Naive thymus-derived CD4-positive, alpha-beta T cell (primary cell): ENCODE data around the gene PARVG. TPM values are rescaled to one million over a fixed set of nuclear protein-coding genes. Genes with fewer than 3 reads are reported as not detected.

ENCODE experiments used
- ATAC-seq: fragments of 150-1000 bp; cut with Tn5 transposase; 2 replicates; pipeline ENCODE4 v1.10.0; 2021; ENCODE audit warnings: mild to moderate bottlenecking, moderate library complexity
- CTCF ChIA-PET: fragments of 350-600 bp; sonication (Branson Sonifier 250); formaldehyde crosslinking; loops from one replicate; lab custom pipeline; 2021; ENCODE audit warnings: antibody characterized with exemption; lab: Charles Lee
- POLR2A ChIA-PET: fragments of 350-600 bp; sonication (Branson Sonifier 250); formaldehyde crosslinking; loops from one replicate; lab custom pipeline; 2021; ENCODE audit warnings: antibody characterized with exemption, inconsistent platforms; lab: Charles Lee
- DNase-seq, 9 donors: peaks; one replicate each; pipeline versions ENCODE4 v3.0.0 to v3.0.0-alpha.2; 2020 to 2022; ENCODE audit warnings: mixed read lengths in 1 of 9
- H3K27ac ChIP-seq: one replicate; pipeline ENCODE4 v1.7.0; 2013; ENCODE audit warnings: mild to moderate bottlenecking, low read depth, low read length, moderate library complexity
- H3K27me3 ChIP-seq, 2 donors: one replicate each; pipeline ENCODE4 v1.7.0; 2013; ENCODE audit warnings: low read length in 2 of 2, mild to moderate bottlenecking in 2 of 2, moderate library complexity in 2 of 2; ENCODE audit not compliant: control insufficient read depth in 2 of 2, insufficient read depth in 2 of 2
- H3K36me3 ChIP-seq, 3 experiments: 1 replicate in 2 of 3; 2 replicates in 1 of 3; pipeline ENCODE4 v1.7.0; 2013; ENCODE audit warnings: low read length in 3 of 3, mild to moderate bottlenecking in 3 of 3, moderate library complexity in 1 of 3; ENCODE audit not compliant: insufficient read depth in 3 of 3, control insufficient read depth in 2 of 3
- H3K4me1 ChIP-seq, 2 donors: one replicate each; pipeline ENCODE4 v1.7.0; 2013; ENCODE audit warnings: low read length in 2 of 2, mild to moderate bottlenecking in 2 of 2, moderate library complexity in 1 of 2; ENCODE audit not compliant: control insufficient read depth in 2 of 2, insufficient read depth in 2 of 2
- H3K4me3 ChIP-seq: 2 replicates; pipeline ENCODE4 v1.7.0; 2013; ENCODE audit warnings: mild to moderate bottlenecking, low read length
- H3K9me3 ChIP-seq, 3 experiments: 1 replicate in 2 of 3; 2 replicates in 1 of 3; pipeline ENCODE4 v1.7.0; 2013; ENCODE audit warnings: low read length in 3 of 3; ENCODE audit not compliant: control insufficient read depth in 2 of 3
- H3K27ac Mint-ChIP-seq, 9 donors: one replicate each; pipeline ENCODE4 v1.8.0; 2020 to 2022; ENCODE audit warnings: mixed read lengths in 9 of 9, mild to moderate bottlenecking in 8 of 9, moderate library complexity in 5 of 9, inconsistent platforms in 2 of 9
- H3K27me3 Mint-ChIP-seq, 5 donors: one replicate each; pipeline ENCODE4 v1.8.0; 2021 to 2022; ENCODE audit warnings: mixed read lengths in 5 of 5, mild to moderate bottlenecking in 1 of 5
- H3K36me3 Mint-ChIP-seq, 5 donors: one replicate each; pipeline ENCODE4 v1.8.0; 2020 to 2022; ENCODE audit warnings: mixed read lengths in 5 of 5, mild to moderate bottlenecking in 3 of 5, inconsistent platforms in 1 of 5
- H3K4me1 Mint-ChIP-seq, 7 donors: one replicate each; pipeline ENCODE4 v1.8.0; 2020 to 2022; ENCODE audit warnings: mixed read lengths in 7 of 7, mild to moderate bottlenecking in 3 of 7, inconsistent platforms in 1 of 7
- H3K4me3 Mint-ChIP-seq, 10 donors: one replicate each; pipeline ENCODE4 v1.8.0; 2020 to 2022; ENCODE audit warnings: mild to moderate bottlenecking in 10 of 10, mixed read lengths in 10 of 10, moderate library complexity in 6 of 10, inconsistent platforms in 2 of 10
- H3K9me3 Mint-ChIP-seq, 11 donors: one replicate each; pipeline ENCODE4 v1.8.0; 2020 to 2022; ENCODE audit warnings: mixed read lengths in 11 of 11, mild to moderate bottlenecking in 4 of 11, inconsistent platforms in 1 of 11, moderate library complexity in 1 of 11
- intact Hi-C, 2 donors: fragments of 100-400 bp; cut with micrococcal nuclease; formaldehyde crosslinking; loops; one replicate each; pipeline ENCODE4 v1.15.1; 2023
- polyA plus RNA-seq, 2 donors: library from polyadenylated mRNA; unstranded; fragments of 300-500 nt; fragmentation: Illumina TruSeq; gene quantifications; one replicate each; pipeline ENCODE4 v1.2.3, GENCODE V29; 2021
- total RNA-seq, 6 experiments: library from RNA in 5 of 6; stranded (reverse) in 5 of 6; gene quantifications; 1 replicate in 5 of 6; 2 replicates in 1 of 6; pipeline ENCODE4 v1.2.3 and lab custom pipeline; 2021 to 2026

PARVG gene
- total and polyA plus RNA-seq, 7 experiments from 2014 or later: 36.4 to 209 (median 142) TPM

- no peak overlapping the region for H3K4me3 Mint-ChIP-seq
- ChIA-PET CTCF (no interaction called here), POLR2A (interaction anchor here (1.2 kb wide), 1 partner anchor 9 kb away, joined by 4 read pairs; no protein-coding TSS in a partner anchor)
- ATAC-seq (no peak), DNase-seq (no peak)
- Histone ChIP-seq H3K4me1 (no peaks in the 10 kb centered on the region), H3K27ac (no peak overlapping the region), H3K9me3 (peaks cover 0 to 8% (median 0%) of the 10 kb centered on the region in 3 experiments), H3K4me3 (no peak overlapping the region), H3K36me3 (peaks cover 0 to 7% (median 0%) of the 10 kb centered on the region in 3 experiments), H3K27me3 (no peaks in the 10 kb centered on the region)
- H3K27ac Mint-ChIP-seq: no peak overlapping the region
- peaks cover 4 to 30% (median 13%) of the 10 kb centered on the region in 11 donors for H3K9me3 Mint-ChIP-seq
- H3K27me3 Mint-ChIP-seq: no peaks in the 10 kb centered on the region
- intact Hi-C loops: no loop called here
- H3K4me1 Mint-ChIP-seq: peaks cover 0 to 12% (median 7%) of the 10 kb centered on the region in 7 donors
- H3K36me3 Mint-ChIP-seq: peaks cover 17 to 35% (median 28%) of the 10 kb centered on the region in 5 donors
These were observed 30.0 kb downstream of the PARVG start for GRCh38 chr22:44210722-44211121.

- intact Hi-C loops: no loop called here
- no peaks in the 10 kb centered on the region for H3K27me3 ChIP-seq
- H3K27ac ChIP-seq: no peak overlapping the region
- H3K27ac Mint-ChIP-seq: peak overlapping the region in 3 of 9 donors; percentile 1 to 4 (median 4)
- H3K36me3 ChIP-seq: no peaks in the 10 kb centered on the region
- peaks cover 0 to 8% (median 0%) of the 10 kb centered on the region in 3 experiments for H3K9me3 ChIP-seq
- DNase-seq (no peak), ATAC-seq (no peak)
- CTCF ChIA-PET: no interaction called here
- no peak overlapping the region for H3K4me3 Mint-ChIP-seq
- H3K4me1 ChIP-seq: no peaks in the 10 kb centered on the region
- H3K27me3 Mint-ChIP-seq: no peaks in the 10 kb centered on the region
- H3K4me3 ChIP-seq: no peak overlapping the region
- POLR2A ChIA-PET: interaction anchor here (0.5 to 1.2 kb wide), 2 partner anchors 8 to 21 kb away, joined by 3 to 4 read pairs; no protein-coding TSS in a partner anchor
- H3K9me3 Mint-ChIP-seq: peaks cover 4 to 36% (median 15%) of the 10 kb centered on the region in 11 donors
- H3K36me3 Mint-ChIP-seq: peaks cover 17 to 34% (median 30%) of the 10 kb centered on the region in 5 donors
- H3K4me1 Mint-ChIP-seq: peaks cover 0 to 12% (median 7%) of the 10 kb centered on the region in 7 donors
These were observed 30.7 kb downstream of the PARVG start for GRCh38 chr22:44211256-44211945.

- H3K4me1 ChIP-seq: no peaks in the 10 kb centered on the region
- Mint-ChIP-seq H3K27me3 (no peaks in the 10 kb centered on the region), H3K36me3 (peaks cover 17 to 34% (median 33%) of the 10 kb centered on the region in 5 donors), H3K27ac (no peak overlapping the region), H3K4me1 (peaks cover 0 to 12% (median 7%) of the 10 kb centered on the region in 7 donors), H3K4me3 (no peak overlapping the region), H3K9me3 (peaks cover 4 to 38% (median 15%) of the 10 kb centered on the region in 11 donors)
- H3K27me3 ChIP-seq: no peaks in the 10 kb centered on the region
- CTCF ChIA-PET: no interaction called here
- H3K36me3 ChIP-seq: no peaks in the 10 kb centered on the region
- H3K4me3 ChIP-seq: no peak overlapping the region
- POLR2A ChIA-PET: interaction anchor here (0.5 to 1.2 kb wide), 2 partner anchors 8 to 22 kb away, joined by 3 to 4 read pairs; no protein-coding TSS in a partner anchor
- DNase-seq (peak in 1 of 9 donors; percentile 8), ATAC-seq (no peak)
- no peak overlapping the region for H3K27ac ChIP-seq
- H3K9me3 ChIP-seq: peaks cover 0 to 8% (median 0%) of the 10 kb centered on the region in 3 experiments
- intact Hi-C loops: no loop called here
These were observed 31.5 kb downstream of the PARVG start for GRCh38 chr22:44211946-44212930.

- H3K36me3 ChIP-seq: no peaks in the 10 kb centered on the region
- Mint-ChIP-seq H3K27ac (no peak overlapping the region), H3K36me3 (peaks cover 17 to 34% (median 33%) of the 10 kb centered on the region in 5 donors), H3K27me3 (no peaks in the 10 kb centered on the region), H3K4me1 (peaks cover 0 to 12% (median 5%) of the 10 kb centered on the region in 7 donors), H3K9me3 (peaks cover 4 to 38% (median 15%) of the 10 kb centered on the region in 11 donors), H3K4me3 (no peak overlapping the region)
- POLR2A ChIA-PET: no interaction called here
- H3K27me3 ChIP-seq: no peaks in the 10 kb centered on the region
- DNase-seq (no peak), ATAC-seq (no peak)
- peaks cover 0 to 8% (median 0%) of the 10 kb centered on the region in 3 experiments for H3K9me3 ChIP-seq
- no peaks in the 10 kb centered on the region for H3K4me1 ChIP-seq
- no peak overlapping the region for H3K27ac ChIP-seq
- H3K4me3 ChIP-seq: no peak overlapping the region
- CTCF ChIA-PET: no interaction called here
- intact Hi-C loops: no loop called here
These were observed 32.2 kb downstream of the PARVG start for GRCh38 chr22:44212936-44213335.

GRCh38 chr22:44213489-44214043 is 32.8 kb downstream of the PARVG start:
- intact Hi-C loops: no loop called here
- H3K9me3 Mint-ChIP-seq: peaks cover 4 to 35% (median 15%) of the 10 kb centered on the region in 11 donors
- Histone ChIP-seq H3K27ac (no peak overlapping the region), H3K9me3 (peaks cover 0 to 8% (median 0%) of the 10 kb centered on the region in 3 experiments), H3K27me3 (no peaks in the 10 kb centered on the region), H3K36me3 (no peaks in the 10 kb centered on the region), H3K4me3 (no peak overlapping the region), H3K4me1 (no peaks in the 10 kb centered on the region)
- no peak overlapping the region for H3K27ac Mint-ChIP-seq
- no peaks in the 10 kb centered on the region for H3K27me3 Mint-ChIP-seq
- H3K36me3 Mint-ChIP-seq: peaks cover 14 to 34% (median 27%) of the 10 kb centered on the region in 5 donors
- CTCF ChIA-PET: no interaction called here
- H3K4me1 Mint-ChIP-seq: peaks cover 0 to 12% (median 0%) of the 10 kb centered on the region in 7 donors
- no peak overlapping the region for H3K4me3 Mint-ChIP-seq
- ATAC-seq (no peak), DNase-seq (no peak)
- POLR2A ChIA-PET: no interaction called here

GRCh38 chr22:44214187-44214586 is 33.5 kb downstream of the PARVG start:
- DNase-seq (peak in 1 of 9 donors; percentile 6), ATAC-seq (no peak)
- H3K27me3 ChIP-seq: no peaks in the 10 kb centered on the region
- H3K36me3 Mint-ChIP-seq: peaks cover 10 to 29% (median 22%) of the 10 kb centered on the region in 5 donors
- no peak overlapping the region for H3K4me3 Mint-ChIP-seq
- intact Hi-C loops: no loop called here
- no peaks in the 10 kb centered on the region for H3K36me3 ChIP-seq
- no peak overlapping the region for H3K27ac Mint-ChIP-seq
- no peaks in the 10 kb centered on the region for H3K4me1 ChIP-seq
- H3K9me3 ChIP-seq: peaks cover 0 to 8% (median 0%) of the 10 kb centered on the region in 3 experiments
- no peak overlapping the region for H3K4me3 ChIP-seq
- no peaks in the 10 kb centered on the region for H3K27me3 Mint-ChIP-seq
- CTCF ChIA-PET: no interaction called here
- POLR2A ChIA-PET: no interaction called here
- H3K9me3 Mint-ChIP-seq: peaks cover 3 to 29% (median 11%) of the 10 kb centered on the region in 11 donors
- no peak overlapping the region for H3K27ac ChIP-seq
- peaks cover 0 to 12% (median 0%) of the 10 kb centered on the region in 7 donors for H3K4me1 Mint-ChIP-seq
